AG08395 (cell line): ENCODE results near the gene HEG1.

Experiments used
- DNase-seq: peaks from one replicate; pipeline ENCODE4 v3.0.0; 2012; ENCODE audit warnings: mixed read lengths, low spot score

Gene HEG1

GRCh38 chr3:124951511-124952281 is 104.1 kb downstream of the HEG1 start:
- no peak for DNase-seq

- DNase-seq: no peak
These were observed 105.8 kb downstream of the HEG1 start for GRCh38 chr3:124950026-124950425.

- DNase-seq: no peak
These were observed 113.2 kb downstream of the HEG1 start for GRCh38 chr3:124942613-124943012.

GRCh38 chr3:124941771-124942170 is 114.0 kb downstream of the HEG1 start:
- no peak for DNase-seq

- no peak for DNase-seq
These were observed 116.1 kb downstream of the HEG1 start for GRCh38 chr3:124939661-124940060.

- no peak for DNase-seq
These were observed 116.9 kb downstream of the HEG1 start for GRCh38 chr3:124938896-124939295.

- DNase-seq: no peak
These were observed 118.7 kb downstream of the HEG1 start for GRCh38 chr3:124937049-124937448.

GRCh38 chr3:124935794-124936542 is 119.8 kb downstream of the HEG1 start:
- DNase-seq: no peak

- no peak for DNase-seq
These were observed 120.5 kb downstream of the HEG1 start for GRCh38 chr3:124935264-124935663.

- DNase-seq: no peak
These were observed 121.2 kb downstream of the HEG1 start, which contains the start of gene MUC13 for GRCh38 chr3:124934577-124934976. Gene MUC13 (minus strand): TSS chr3:124934751. CDS start chr3:124934712, 39 bp downstream.

- peak; percentile 50 for DNase-seq
These were observed 127.2 kb downstream of the HEG1 start for GRCh38 chr3:124928333-124929202.

GRCh38 chr3:124927574-124928045 is 128.2 kb downstream of the HEG1 start:
- no peak for DNase-seq

GRCh38 chr3:124926426-124927101 is 129.2 kb downstream of the HEG1 start:
- no peak for DNase-seq

GRCh38 chr3:124924741-124925140 is 131.1 kb downstream of the HEG1 start:
- no peak for DNase-seq

GRCh38 chr3:124923833-124924232 is 132.0 kb downstream of the HEG1 start:
- no peak for DNase-seq

GRCh38 chr3:124920718-124921117 is 135.1 kb downstream of the HEG1 start:
- DNase-seq: no peak

- peak; percentile 61 for DNase-seq
These were observed 136.0 kb downstream of the HEG1 start for GRCh38 chr3:124919756-124920155.

- DNase-seq: no peak
These were observed 137.3 kb downstream of the HEG1 start for GRCh38 chr3:124918524-124918923.

GRCh38 chr3:124916837-124917409 is 138.9 kb downstream of the HEG1 start:
- DNase-seq: no peak
